Astrocyte (in vitro differentiated cells and primary cell): Measurements from ENCODE around the gene MSL1. TPM values are rescaled to one million over a fixed set of nuclear protein-coding genes. Genes with fewer than 3 reads are reported as not detected.

Experiments
- DNase-seq: peaks from one replicate; pipeline ENCODE4 v3.0.0-alpha.2; 2010; ENCODE audit warnings: low read depth
- FAIRE-seq: peaks from 2 replicates; lab custom pipeline; 2011; peaks lifted over from hg19 to GRCh38; lab: Jason Lieb, UNC
- H2AFZ ChIP-seq: 2 replicates; pipeline ENCODE4 v1.6.0; 2012; ENCODE audit warnings: low read depth, low read length, inconsistent platforms
- H3K27ac ChIP-seq: 2 replicates; pipeline ENCODE4 v1.5.1; 2011; ENCODE audit warnings: low read depth, low read length, inconsistent platforms
- H3K27me3 ChIP-seq: 2 replicates; pipeline ENCODE4 v1.6.0; 2011; ENCODE audit warnings: low read length, inconsistent platforms; ENCODE audit not compliant: insufficient read depth
- H3K36me3 ChIP-seq: 2 replicates; pipeline ENCODE4 v1.5.1; 2011; ENCODE audit warnings: low read length, inconsistent platforms; ENCODE audit not compliant: insufficient read depth
- H3K4me1 ChIP-seq: 2 replicates; pipeline ENCODE4 v1.5.1; 2011; ENCODE audit warnings: low read length, inconsistent platforms; ENCODE audit not compliant: insufficient read depth
- H3K4me2 ChIP-seq: 2 replicates; pipeline ENCODE4 v1.6.0; 2012; ENCODE audit warnings: low read length, inconsistent platforms
- H3K4me3 ChIP-seq: 2 replicates; pipeline ENCODE4 v1.5.1; 2011; ENCODE audit warnings: low read depth, mild to moderate bottlenecking, low read length, inconsistent platforms; ENCODE audit not compliant: insufficient read depth
- H3K79me2 ChIP-seq: 2 replicates; pipeline ENCODE4 v1.6.0; 2012; ENCODE audit warnings: mild to moderate bottlenecking, low read length, inconsistent platforms; ENCODE audit not compliant: insufficient read depth
- H3K9ac ChIP-seq: 2 replicates; pipeline ENCODE4 v1.6.0; 2012; ENCODE audit warnings: mild to moderate bottlenecking, low read length, inconsistent platforms
- H3K9me3 ChIP-seq: 2 replicates; pipeline ENCODE4 v1.5.1; 2012; ENCODE audit warnings: low read depth, mild to moderate bottlenecking, low read length, inconsistent platforms; ENCODE audit not compliant: insufficient read depth
- H4K20me1 ChIP-seq: 2 replicates; pipeline ENCODE4 v1.6.0; 2012; ENCODE audit warnings: low read length, inconsistent platforms; ENCODE audit not compliant: insufficient read depth
- H3K27ac Mint-ChIP-seq: one replicate; pipeline ENCODE4 v1.8.0; 2021; ENCODE audit warnings: mild to moderate bottlenecking, mixed read lengths; ENCODE audit not compliant: unreplicated experiment
- H3K27me3 Mint-ChIP-seq: one replicate; pipeline ENCODE4 v1.8.0; 2021; ENCODE audit warnings: low read depth, mixed read lengths; ENCODE audit not compliant: unreplicated experiment
- H3K36me3 Mint-ChIP-seq: one replicate; pipeline ENCODE4 v1.8.0; 2021; ENCODE audit warnings: low read depth, mixed read lengths; ENCODE audit not compliant: unreplicated experiment
- H3K4me1 Mint-ChIP-seq: one replicate; pipeline ENCODE4 v1.8.0; 2021; ENCODE audit warnings: low read depth, mixed read lengths; ENCODE audit not compliant: unreplicated experiment
- H3K4me3 Mint-ChIP-seq: one replicate; pipeline ENCODE4 v1.8.0; 2021; ENCODE audit warnings: mild to moderate bottlenecking, moderate library complexity, mixed read lengths; ENCODE audit not compliant: unreplicated experiment
- H3K9me3 Mint-ChIP-seq: one replicate; pipeline ENCODE4 v1.8.0; 2021; ENCODE audit warnings: mild to moderate bottlenecking, mixed read lengths; ENCODE audit not compliant: unreplicated experiment
- EZH2 ChIP-seq: IDR thresholded peaks from 2 replicates; pipeline ENCODE4 v1.6.1; 2012; ENCODE audit warnings: mild to moderate bottlenecking, low read length, inconsistent platforms; ENCODE audit not compliant: insufficient read depth
- total RNA-seq: library from RNA; stranded (reverse); gene quantifications from 2 replicates; pipeline ENCODE4 v1.2.1, GENCODE V29; 2021
- TF ChIP-seq, protein P1 (sequence below): IDR thresholded peaks from 2 replicates; pipeline ENCODE4 v1.5.1; 2011; ENCODE audit warnings: low read depth, mild to moderate bottlenecking, inconsistent platforms, low read length, moderate library complexity; ENCODE audit not compliant: insufficient read depth

Gene MSL1
- total RNA-seq, 1 donor from 2014 or later, result 81.9 TPM

DNA sequence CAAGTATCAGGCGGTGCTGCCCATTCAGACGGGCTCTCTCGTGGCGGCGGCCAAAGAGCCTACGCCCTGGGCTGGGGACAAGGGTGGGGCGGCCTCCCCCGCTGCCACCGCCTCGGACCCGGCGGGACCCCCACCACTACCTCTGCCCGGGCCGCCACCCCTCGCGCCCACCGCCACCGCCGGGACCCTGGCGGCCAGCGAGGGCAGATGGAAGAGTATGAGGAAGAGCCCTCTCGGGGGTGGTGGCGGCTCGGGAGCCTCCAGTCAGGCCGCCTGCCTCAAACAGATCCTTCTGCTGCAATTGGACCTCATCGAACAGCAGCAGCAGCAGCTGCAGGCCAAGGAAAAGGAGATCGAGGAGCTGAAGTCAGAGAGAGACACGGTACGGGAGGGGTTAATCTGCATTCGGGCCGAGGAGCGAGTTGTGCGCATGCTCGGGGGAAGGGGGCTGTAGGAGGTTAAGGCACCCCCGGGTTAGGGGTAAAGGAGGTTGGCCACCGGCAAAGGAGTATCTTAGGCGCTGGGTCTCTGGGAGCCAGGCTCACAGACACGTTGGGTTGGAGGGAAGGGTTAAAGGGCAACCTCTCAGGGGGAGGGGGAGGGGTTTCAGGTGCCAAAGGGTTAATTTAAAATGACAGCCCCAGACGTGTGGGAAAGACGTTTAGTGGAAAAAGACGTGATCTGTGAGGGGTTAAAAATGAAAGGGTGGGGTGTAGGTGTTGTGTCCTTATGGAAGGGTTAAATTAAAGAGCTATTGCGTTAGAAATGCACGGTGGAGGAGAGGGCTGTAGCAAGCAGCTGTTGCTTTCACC lies 1.4 kb downstream of the MSL1 start:
- H3K36me3 Mint-ChIP-seq, result peaks cover 6% of the 10 kb centered on the region
- peaks cover 11% of the 10 kb centered on the region for H3K4me1 ChIP-seq
- no peak overlapping the region for H2AFZ ChIP-seq
- peak overlapping the region; percentile 95 for H3K27ac Mint-ChIP-seq
- H3K9me3 ChIP-seq, result no peaks in the 10 kb centered on the region
- peak overlapping the region; percentile 93 for H3K4me2 ChIP-seq
- H3K36me3 ChIP-seq, result peaks cover 15% of the 10 kb centered on the region
- peaks cover 11% of the 10 kb centered on the region for H3K4me1 Mint-ChIP-seq
- peak overlapping the region; percentile 95 for H3K4me3 Mint-ChIP-seq
- H3K27me3 ChIP-seq, result no peaks in the 10 kb centered on the region
- peak overlapping the region; percentile 89 for H3K9ac ChIP-seq
- no peak for DNase-seq
- FAIRE-seq, result no peak
- H3K79me2 ChIP-seq, result peaks cover 74% of the 10 kb centered on the region
- H3K4me3 ChIP-seq, result peak overlapping the region; percentile 84
- TF ChIP-seq, protein P1, sequence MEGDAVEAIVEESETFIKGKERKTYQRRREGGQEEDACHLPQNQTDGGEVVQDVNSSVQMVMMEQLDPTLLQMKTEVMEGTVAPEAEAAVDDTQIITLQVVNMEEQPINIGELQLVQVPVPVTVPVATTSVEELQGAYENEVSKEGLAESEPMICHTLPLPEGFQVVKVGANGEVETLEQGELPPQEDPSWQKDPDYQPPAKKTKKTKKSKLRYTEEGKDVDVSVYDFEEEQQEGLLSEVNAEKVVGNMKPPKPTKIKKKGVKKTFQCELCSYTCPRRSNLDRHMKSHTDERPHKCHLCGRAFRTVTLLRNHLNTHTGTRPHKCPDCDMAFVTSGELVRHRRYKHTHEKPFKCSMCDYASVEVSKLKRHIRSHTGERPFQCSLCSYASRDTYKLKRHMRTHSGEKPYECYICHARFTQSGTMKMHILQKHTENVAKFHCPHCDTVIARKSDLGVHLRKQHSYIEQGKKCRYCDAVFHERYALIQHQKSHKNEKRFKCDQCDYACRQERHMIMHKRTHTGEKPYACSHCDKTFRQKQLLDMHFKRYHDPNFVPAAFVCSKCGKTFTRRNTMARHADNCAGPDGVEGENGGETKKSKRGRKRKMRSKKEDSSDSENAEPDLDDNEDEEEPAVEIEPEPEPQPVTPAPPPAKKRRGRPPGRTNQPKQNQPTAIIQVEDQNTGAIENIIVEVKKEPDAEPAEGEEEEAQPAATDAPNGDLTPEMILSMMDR, result no peak
- TF ChIP-seq EZH2, result no peak
- no peaks in the 10 kb centered on the region for H3K27me3 Mint-ChIP-seq
- H3K27ac ChIP-seq, result peak overlapping the region; percentile 71
- no peaks in the 10 kb centered on the region for H3K9me3 Mint-ChIP-seq
- H4K20me1 ChIP-seq, result peaks cover 43% of the 10 kb centered on the region

DNA sequence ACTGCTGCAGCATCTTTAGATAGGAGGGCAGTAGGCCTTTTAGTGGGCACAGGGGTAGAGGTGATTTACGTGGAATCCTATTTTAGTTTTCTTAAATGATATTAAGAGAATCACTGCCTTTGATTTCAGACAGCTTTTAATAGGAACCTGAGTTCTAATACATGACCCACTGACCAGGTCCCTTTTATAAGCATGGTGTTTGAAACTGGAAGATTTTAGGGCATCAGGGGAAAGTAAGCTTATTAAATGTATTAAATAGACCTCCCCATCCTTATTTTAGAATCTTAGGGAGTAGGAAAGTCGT lies 2.0 kb downstream of the MSL1 start:
- Mint-ChIP-seq H3K27ac (peak overlapping the region; percentile 95), H3K4me1 (peaks cover 11% of the 10 kb centered on the region), H3K4me3 (peak overlapping the region; percentile 95), H3K9me3 (no peaks in the 10 kb centered on the region), H3K27me3 (no peaks in the 10 kb centered on the region), H3K36me3 (peaks cover 6% of the 10 kb centered on the region)
- H3K4me2 ChIP-seq, result peak overlapping the region; percentile 93
- DNase-seq (no peak), FAIRE-seq (no peak)
- H3K27ac ChIP-seq, result peak overlapping the region; percentile 71
- H4K20me1 ChIP-seq, result peaks cover 43% of the 10 kb centered on the region
- peaks cover 11% of the 10 kb centered on the region for H3K4me1 ChIP-seq
- peak overlapping the region; percentile 84 for H3K4me3 ChIP-seq
- no peaks in the 10 kb centered on the region for H3K9me3 ChIP-seq
- no peaks in the 10 kb centered on the region for H3K27me3 ChIP-seq
- peaks cover 76% of the 10 kb centered on the region for H3K79me2 ChIP-seq
- peaks cover 15% of the 10 kb centered on the region for H3K36me3 ChIP-seq
- H3K9ac ChIP-seq, result peak overlapping the region; percentile 89
- TF ChIP-seq EZH2, result no peak
- TF ChIP-seq, protein P1, result no peak
- H2AFZ ChIP-seq, result no peak overlapping the region
